ENCODE data around the gene SLIRP.
"Not testable (repeated sequence)": the region's sequence is repeated elsewhere in the genome, so short reads cannot be mapped to it uniquely, and the experiment has no call there.

Gene SLIRP

DNA sequence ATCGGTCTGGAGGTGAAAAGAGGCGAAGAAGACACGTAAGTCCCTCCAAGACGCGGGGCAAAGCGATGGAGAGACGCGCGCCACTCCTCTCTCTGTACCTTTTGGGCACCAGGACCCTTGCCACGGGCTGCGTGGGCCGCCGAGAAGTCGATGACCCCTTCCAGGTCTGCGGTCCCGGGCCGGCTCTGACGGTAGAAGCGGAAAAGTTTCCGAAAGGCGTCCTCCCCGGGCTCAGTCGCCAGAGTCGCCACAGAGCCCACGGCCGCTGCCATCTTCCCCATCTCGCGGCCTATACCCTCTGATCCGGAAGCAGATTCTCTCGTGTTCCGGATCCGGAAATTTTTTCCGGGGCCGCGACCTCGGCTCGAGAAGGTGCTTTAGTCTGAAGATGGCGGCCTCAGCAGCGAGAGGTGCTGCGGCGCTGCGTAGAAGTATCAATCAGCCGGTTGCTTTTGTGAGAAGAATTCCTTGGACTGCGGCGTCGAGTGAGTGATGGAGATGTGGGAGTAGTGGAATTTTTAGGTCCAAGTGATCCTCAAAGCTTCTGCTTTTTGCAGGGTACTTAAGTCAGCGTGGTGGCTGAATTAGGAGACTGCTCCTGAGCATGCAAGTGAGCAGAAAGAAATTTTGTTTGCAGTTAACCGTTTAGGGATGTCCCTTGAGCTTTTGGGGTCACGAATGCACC is at the start of gene SLIRP, which contains the start of gene ALKBH1:
Gene SLIRP (plus strand): TSS at position 380 of the 685 bp plus-strand sequence. CDS start 9 bp downstream, at position 389.
Gene ALKBH1 (minus strand): TSS at position 300 of the 685 bp plus-strand sequence. CDS start 19 bp downstream, at position 281.
- DNase-seq (ENCODE audit: low spot score): peak; percentile 84

DNA sequence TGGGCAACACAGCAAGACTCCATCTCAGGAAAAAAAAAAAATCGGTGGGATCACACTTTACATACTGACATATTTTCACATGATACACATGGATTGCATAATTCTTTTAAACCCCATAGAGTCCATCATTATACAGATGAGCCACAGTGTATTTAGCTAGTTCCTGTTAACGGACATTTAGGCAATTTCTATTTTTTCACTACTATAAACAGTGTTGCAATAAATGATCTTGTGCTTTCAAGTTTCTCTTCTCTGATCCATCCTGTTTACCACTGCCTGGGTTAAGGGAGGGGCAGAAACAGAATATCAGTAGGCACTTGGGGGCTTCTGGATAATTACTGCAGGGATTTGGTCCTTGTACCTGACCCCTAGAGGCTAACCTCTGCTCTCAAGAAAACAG is 48.1 kb upstream of the SLIRP start:
- no peak for DNase-seq (ENCODE audit: low spot score)

DNA sequence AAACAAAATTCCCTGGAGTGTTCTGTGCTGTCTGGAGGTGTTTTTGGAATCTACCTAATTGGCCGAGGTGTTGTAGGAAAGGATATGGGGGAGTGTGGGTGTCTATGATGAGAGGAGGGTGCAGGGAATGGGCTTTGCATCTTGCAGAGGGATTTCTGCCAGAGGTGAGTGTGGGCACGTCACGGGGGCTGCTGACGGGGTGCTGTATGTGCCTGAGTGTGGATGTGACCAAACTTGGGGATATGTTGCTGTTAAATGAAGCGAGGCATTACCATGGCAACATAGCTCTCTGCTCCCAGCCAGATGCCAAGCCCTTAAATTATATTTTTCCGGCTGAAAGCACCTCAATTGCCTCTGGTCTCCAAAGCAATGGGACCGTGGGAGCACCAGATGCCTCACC is 47.1 kb upstream of the SLIRP start:
- peak; percentile 43 for DNase-seq (ENCODE audit: low spot score)

DNA sequence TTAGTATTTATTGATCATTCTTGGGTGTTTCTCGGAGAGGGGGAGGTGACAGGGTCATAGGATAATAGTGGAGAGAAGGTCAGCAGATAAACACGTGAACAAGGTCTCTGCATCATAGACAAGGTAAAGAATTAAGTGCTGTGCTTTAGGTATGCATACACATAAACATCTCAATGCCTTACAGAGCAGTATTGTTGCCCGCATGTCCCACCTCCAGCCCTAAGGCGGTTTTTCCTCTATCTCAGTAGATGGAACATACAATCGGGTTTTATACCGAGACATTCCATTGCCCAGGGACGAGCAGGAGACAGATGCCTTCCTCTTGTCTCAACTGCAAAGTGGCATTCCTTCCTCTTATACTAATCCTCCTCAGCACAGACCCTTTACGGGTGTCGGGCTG is 46.3 kb upstream of the SLIRP start:
- not testable (repeated sequence) for DNase-seq (ENCODE audit: low spot score)

DNA sequence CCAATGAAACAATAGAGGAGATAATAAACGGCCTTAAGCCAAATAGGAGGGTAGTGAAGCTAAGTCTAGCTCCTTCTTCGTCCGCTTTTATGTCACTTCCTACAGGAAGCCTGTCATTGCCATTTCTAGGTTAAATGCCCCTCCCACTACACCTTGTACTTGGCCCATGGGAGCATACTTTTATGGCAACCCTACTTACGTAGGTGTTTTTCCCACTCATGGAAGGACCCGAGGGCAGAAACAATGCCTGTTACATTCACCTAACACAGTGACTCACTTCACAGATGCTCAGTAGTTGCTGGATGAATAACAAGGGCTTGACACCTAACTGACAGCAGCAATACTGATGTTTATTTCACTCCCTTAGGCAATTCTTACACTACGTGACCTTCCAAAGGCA is 44.6 kb upstream of the SLIRP start:
- peak; percentile 43 for DNase-seq (ENCODE audit: low spot score)

DNA sequence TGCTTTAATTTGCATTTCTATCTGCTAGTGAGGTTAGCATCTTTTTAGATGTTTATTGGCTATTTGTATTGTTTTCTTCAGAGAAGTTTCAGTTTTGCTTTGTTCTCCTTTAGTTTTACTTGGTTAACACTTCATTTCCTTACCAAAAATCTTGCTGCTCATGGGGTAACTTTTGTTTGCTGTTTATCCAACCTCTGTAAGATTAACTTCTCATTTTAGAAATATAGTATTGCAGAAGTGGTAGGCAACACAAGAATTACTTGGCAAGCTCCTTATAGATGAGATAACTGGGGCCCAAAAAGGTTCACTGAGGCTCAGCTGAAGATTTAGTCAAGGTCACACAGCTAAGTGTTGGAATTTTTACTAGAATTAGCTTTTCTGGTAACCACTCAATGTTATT is 40.6 kb upstream of the SLIRP start:
- DNase-seq (ENCODE audit: low spot score): no peak

DNA sequence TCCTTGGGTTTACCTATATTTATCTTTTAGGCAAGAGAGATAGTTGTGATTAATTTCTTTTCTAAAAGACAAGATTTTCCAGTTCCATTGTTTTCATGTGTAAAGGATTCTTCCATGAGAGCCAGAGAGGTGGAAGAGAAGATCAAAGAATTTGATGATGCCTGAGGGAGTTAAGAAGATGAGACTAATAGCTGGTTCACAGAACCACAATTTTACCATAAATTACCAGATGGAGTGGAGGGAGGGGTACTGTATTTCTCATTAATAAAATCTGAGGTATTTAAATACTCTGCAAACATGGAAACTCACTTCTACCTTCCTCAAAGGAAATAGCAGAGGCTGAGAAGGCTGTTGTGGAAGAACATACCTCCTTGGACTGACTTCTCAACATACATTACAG is 34.7 kb upstream of the SLIRP start:
- no peak for DNase-seq (ENCODE audit: low spot score)

DNA sequence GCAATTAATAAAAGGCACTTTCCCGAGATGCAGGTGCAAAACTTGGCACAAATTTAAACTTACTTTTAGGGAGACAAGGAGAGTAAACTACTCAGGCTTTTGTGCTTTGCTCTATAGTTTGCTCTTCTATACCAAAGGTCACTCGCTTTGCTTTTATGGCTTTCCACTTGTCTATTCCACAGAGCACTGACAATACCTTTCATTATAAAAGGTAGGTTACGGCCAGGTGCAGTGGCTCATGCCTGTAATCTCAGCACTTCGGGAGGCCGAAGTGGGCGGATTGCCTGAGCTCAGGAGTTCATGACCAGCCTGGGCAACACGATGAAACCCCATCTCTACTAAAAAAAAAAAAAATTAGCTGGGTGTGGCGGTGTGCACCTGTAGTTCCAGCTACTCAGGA is 33.0 kb upstream of the SLIRP start:
- no peak for DNase-seq (ENCODE audit: low spot score)

DNA sequence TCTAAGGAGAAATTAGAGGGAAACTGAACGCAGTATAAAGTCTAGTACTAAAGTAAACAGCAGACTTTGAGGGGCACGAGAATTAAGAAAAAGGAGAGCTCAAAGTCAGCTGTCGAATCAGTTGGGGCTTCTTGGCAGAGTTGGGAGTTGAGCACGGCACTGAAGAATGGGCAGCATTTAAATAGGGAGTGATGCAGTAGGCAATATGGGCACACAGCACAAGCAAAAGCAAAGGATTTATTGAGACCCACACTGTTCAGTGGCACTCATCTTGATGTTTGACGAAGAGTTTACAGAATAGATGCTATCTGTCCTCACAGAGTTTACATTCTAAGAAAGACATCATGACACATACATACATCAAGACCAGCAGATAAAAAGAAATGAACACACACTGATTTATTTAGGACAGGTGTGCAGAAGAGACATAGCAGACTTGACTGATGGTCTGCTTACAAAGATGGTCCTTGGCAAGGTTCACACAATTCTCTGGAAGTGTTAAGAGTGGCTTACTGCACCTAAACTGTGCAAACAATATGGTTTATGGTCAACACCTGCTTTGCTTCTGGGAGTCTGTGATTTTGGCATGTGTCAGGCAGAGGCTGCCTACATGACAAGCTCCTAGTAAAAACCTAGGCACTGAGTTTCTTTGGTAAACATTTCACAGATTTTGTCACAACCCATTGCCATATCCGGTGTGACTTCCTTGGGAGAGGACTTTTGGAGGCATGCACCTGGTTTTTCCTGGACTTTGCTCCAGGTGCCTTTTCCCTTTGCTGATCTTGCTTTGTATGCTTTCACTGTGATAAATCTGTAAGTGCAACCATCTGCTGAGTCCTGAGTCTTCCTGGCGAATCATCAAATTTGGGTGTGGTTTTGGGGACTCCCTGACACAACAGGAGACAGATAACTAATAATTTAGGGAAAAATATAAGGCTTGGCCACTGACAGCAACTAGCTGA is 26.4 kb upstream of the SLIRP start:
- DNase-seq (ENCODE audit: low spot score): no peak

DNA sequence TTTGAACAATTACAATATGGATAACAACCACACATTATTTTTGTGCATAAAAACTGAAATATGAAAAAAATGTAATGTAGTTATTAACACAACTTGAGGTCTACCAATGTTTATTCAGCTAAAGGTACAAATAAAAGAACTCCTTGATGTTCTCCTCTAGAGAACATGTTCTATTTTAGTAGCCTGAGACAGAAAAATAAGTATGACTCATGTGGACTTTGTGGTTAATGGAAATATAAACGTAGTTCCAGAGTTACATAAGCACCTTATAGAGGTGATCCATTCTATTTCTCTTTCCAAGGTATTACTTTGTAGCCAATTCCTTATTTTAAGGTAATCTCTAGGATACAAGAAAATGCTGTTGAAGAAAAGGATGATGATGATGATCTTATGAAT is 25.7 kb upstream of the SLIRP start:
- peak; percentile 27 for DNase-seq (ENCODE audit: low spot score)

DNA sequence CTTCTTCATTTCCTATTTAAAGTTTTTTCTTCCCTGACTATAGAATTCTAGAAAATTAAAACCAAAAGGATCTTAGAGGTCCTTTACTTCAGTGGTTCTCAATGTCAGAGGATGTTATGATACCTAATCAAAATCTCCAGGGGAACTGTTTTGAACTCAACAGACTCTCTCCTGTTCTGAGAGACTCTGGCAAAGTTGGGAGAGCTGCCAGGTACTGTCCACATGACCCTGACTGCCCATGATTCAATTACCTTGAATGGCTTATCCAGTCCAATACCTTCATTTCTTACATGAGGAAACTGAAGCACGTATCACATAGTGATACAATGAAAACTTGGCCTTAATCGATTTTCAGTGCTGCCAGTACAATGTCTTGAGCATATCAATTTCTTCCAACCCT is 16.6 kb upstream of the SLIRP start:
- DNase-seq (ENCODE audit: low spot score): peak; percentile 44

DNA sequence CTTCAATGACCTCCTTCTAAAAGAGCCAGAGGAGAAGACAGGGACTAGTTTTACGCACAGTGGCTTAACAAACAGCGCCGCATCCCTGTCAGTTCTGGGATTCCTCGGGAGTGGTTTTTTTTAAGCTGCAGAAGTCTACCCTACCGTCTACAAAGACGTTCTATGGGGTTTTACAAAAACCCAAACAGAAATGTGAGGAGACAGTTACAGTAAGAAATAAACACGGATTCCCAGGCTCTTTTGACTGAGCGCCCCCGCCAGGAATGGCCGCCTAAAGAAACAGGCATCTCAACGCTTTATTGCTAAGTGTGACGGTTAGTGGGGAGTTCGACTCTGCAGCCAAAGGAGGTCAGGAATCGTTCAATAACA is 564 bp upstream of the SLIRP start:
- DNase-seq (ENCODE audit: low spot score): peak; percentile 34

DNA sequence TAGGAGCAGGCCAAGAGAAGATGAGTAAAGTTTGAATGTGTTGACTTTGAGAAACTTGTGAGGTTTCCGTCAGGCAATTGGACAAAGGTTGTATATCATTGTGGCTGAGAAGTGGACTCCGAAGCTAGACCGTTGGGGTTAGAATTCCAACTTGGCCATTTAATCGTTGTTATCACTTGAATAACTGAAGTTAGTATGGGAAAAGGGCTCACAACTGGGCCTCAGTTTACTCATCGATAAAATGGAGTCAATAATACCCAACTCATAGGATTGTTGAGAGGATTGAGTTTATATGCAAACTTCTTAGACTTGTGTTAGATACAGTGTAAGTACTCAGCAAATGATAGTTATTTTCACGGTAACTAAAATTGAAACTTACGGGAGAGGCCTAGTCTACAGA is 846 bp downstream of the SLIRP start:
- DNase-seq (ENCODE audit: low spot score): no peak

DNA sequence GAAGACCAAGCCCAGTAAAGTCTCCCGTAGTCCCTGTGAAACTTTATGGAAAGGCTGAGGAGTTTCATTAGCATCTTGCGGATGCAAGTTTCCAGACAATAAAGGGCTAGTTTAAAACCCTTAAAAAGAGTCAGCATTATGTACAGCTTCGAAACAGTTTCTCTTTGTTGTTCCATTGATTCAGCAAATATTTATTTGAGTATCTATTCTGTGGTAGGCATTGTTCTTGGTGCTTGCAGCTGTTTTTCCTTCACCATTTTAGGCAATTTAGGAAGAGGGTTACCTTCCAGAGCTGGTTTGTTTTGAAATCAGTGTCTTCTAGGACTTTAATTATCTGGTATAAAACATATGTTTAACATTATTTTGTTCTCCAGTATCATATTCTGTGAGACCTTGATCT is 1.5 kb downstream of the SLIRP start:
- no peak for DNase-seq (ENCODE audit: low spot score)

DNA sequence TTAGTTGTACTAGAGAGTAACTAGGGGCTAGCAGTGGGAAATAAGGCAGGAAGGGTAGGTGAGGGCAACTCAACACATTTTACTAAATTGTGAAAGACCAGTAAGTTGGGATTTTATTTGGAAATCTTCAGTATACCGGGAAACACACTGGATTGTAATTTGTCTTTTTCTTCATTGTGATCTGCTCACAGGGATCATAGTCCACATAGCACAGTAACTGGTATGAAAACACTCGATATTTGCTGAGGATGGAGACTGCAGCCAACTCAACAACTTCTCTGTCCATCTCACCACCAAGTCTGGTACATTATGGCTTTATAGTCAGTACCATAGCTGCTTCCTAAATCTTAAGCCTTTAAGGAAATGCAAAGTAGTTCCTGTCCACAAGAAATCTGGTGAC is 2.5 kb downstream of the SLIRP start:
- no peak for DNase-seq (ENCODE audit: low spot score)

DNA sequence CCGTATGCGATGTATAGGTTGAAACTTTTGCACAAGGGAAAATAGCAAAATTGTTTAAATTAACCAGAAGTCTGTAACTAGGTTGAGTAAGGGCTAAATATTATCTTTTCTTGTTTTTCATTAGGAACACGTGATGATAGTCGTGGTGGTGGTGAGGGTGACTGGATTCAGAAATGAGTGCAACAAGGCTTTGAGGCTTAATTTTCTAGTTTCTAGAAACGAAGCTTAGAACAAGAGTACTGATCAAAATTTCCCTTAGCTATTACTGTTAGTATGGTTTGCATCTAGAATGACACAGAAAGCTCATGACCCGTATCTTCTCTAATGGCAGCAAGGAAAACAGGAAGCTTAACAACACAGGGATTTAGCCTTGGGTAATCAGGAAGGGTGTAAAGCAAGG is 7.0 kb downstream of the SLIRP start:
- DNase-seq (ENCODE audit: low spot score): no peak

DNA sequence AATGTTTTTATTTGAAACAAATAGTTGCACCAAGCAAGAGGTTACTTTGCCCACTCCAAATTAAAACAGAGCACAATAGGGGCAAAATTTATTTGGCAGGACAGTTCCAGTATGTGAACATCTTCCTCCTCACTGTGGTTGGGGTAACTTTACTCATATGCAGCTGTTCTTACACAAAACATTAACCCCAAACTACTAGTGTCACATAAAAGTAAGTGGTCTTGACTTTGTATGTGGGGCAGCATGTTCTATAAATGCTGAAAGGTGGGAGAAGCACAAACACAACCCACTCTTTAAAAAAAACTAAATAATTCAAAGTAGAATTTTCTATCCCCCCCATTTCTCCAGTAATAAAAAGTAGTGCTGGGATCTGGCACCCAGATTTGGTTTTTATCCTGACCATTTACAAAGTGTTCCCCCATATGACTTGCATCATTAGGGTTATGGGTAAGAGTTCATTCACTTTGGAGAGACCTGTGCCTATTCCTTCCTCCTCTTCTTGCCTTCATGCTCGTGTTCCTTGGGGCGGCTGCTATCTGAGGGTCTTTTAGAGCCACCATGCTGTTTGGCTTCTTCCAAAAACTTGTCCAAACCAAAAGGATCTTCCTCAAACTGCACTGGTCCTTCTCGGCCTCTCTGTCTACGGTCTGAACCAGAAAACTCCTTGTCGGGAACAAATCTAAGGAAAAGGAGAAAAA is 9.9 kb downstream of the SLIRP start:
- DNase-seq (ENCODE audit: low spot score): no peak

DNA sequence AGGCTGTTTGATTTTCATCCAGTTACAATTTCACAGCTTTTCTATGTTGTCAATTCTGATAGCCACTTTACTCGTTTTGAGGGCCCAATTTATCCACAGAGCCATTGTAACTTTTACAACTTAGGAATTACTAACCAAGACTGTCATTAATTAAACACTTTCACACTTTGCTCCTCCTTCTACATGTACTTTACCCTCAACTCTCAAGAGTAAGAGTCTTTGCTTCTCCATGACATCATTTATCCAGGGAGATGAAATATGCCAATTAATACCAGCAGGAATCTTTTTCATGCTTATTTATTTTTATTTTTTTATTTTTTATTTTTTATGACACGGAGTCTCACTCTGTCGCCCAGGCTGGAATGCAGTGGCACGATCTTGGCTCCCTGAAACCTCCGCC is 13.5 kb downstream of the SLIRP start:
- DNase-seq (ENCODE audit: low spot score): no peak

DNA sequence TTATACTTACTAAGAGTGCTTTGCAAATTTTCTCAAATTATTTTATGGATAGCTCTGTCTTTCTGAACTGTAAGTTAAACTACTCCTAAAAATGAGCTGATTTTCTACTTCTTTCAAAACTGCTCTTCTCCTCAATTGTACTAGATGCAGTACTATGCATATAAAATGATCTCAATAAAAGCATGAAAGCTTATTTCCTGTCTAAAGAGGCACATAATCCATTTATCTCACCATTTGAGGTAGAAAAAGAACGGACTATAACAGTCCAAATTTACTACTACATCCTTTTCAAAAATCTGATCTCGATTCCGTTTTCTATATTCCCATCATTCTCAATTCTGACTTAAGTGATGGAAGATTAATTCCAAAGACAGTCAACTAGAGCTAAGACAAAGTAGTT is 14.4 kb downstream of the SLIRP start:
- no peak for DNase-seq (ENCODE audit: low spot score)

DNA sequence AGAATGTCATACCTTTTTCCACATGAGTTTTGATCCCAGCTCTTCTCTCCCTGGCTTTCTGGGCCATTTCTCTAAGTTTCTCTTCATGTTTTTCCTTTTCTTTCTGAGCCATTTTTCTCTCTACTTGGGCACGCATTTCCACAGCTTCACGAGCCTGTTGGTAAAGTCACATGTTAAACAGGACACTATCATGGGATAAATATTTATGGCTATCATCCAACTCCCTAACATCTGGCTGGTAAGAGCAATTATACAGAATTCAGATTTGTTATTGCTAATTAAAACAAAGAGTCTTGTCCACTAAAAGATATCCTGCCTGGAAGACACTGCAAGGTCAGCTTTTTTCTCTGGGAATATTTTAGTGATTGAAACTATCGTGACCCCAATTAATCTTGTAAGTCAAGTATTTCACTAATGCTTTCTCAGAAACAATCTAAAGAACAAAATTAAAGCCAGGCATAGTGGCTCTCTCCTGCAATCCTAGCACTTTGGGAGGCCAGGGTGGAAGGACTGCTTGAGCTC is 23.1 kb downstream of the SLIRP start:
- no peak for DNase-seq (ENCODE audit: low spot score)

DNA sequence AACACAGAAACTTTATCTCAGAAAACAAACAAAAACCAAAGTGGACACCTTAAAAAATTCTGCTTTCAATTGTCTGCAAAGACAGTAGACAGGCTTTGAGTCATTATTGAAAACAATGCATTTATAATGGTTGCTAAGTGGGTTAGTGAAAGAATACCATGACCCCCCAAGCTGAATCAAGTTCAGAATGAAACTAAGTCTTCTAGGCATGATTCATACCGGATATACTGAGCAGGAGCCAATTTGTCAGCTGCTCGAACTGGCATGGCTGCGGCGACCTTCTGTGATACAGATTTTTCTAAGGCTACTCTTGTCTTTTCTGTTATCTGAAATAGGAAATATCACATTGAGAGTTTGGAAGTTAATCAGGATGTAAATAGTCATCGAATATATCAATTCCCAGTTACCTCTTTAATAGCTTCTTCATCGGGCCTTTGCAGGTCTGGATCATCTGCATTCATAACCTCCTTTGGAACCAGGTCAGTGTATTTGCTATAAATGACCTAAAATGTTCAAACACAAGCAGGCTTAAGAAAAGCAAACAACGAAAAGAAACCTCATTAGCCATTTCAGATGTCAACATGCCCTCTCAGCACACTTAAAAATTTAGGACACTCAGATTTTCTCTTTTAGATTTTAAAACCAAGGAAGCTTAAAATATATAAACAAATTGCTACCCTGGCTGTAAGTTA is 30.8 kb downstream of the SLIRP start:
- DNase-seq (ENCODE audit: low spot score): peak; percentile 26

DNA sequence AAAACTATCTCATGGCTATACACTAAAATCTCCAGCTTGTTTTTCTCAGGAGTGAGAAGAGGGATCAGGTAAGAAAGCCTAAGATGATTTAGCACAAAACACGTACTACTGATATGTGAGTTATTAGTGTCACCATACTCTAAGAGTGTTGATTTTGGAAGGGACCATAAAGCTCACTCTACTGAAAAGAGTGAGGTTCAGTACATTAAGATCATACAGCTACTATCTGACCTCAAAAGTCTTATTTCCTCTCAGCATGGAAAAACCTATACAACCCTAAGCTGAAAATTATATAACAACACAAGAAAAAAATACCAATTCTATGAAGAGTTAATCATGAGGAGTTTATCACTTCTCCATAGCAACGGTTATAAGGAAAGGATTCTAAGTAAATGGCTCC is 33.5 kb downstream of the SLIRP start:
- DNase-seq (ENCODE audit: low spot score): no peak
